CD4-positive, alpha-beta T cell (primary cell): Measurements from ENCODE around the gene ELAC1. TPM values are rescaled to one million over a fixed set of nuclear protein-coding genes. Genes with fewer than 3 reads are reported as not detected.

Experiments
- ATAC-seq: fragments of 200-7000 bp; cut with Tn5 transposase; one replicate; pipeline ENCODE4 v1.10.0; 2022; ENCODE audit warnings: mild to moderate bottlenecking; ENCODE audit not compliant: poor library complexity
- CTCF ChIA-PET: fragments of 350-600 bp; sonication (Branson Sonifier 250); formaldehyde crosslinking; loops from one replicate; lab custom pipeline; 2021; ENCODE audit warnings: antibody characterized with exemption, inconsistent platforms; lab: Charles Lee
- POLR2A ChIA-PET: fragments of 350-600 bp; sonication (Branson Sonifier 250); formaldehyde crosslinking; loops from one replicate; lab custom pipeline; 2021; ENCODE audit warnings: antibody characterized with exemption, inconsistent platforms; lab: Charles Lee
- DNase-seq, 14 experiments: peaks; one replicate each; pipeline ENCODE4 v3.0.0-alpha.2; 2013 to 2020; ENCODE audit warnings: mixed read lengths in 2 of 14
- H3K27ac ChIP-seq, 2 donors: one replicate each; pipeline versions ENCODE4 v1.5.1 to v1.7.0; 2013; ENCODE audit warnings: low read length in 2 of 2, low read depth in 1 of 2, mild to moderate bottlenecking in 1 of 2
- H3K27me3 ChIP-seq, 2 experiments: 1 replicate in 1 of 2; 2 replicates in 1 of 2; pipeline versions ENCODE4 v1.6.1 to v1.7.0; 2013; ENCODE audit warnings: low read length in 2 of 2, control low read depth in 1 of 2, mild to moderate bottlenecking in 1 of 2, moderate library complexity in 1 of 2; ENCODE audit not compliant: insufficient read depth in 2 of 2, control insufficient read depth in 1 of 2
- H3K36me3 ChIP-seq: one replicate; pipeline ENCODE4 v1.6.1; 2013; ENCODE audit warnings: low read length, control low read depth; ENCODE audit not compliant: insufficient read depth
- H3K4me1 ChIP-seq: one replicate; pipeline ENCODE4 v1.6.1; 2013; ENCODE audit warnings: low read length, control low read depth; ENCODE audit not compliant: insufficient read depth
- H3K4me3 ChIP-seq: one replicate; pipeline ENCODE4 v1.5.1; 2013; ENCODE audit warnings: mild to moderate bottlenecking, low read length, moderate library complexity
- H3K9me3 ChIP-seq, 2 experiments: 1 replicate in 1 of 2; 2 replicates in 1 of 2; pipeline versions ENCODE4 v1.6.1 to v1.7.0; 2013; ENCODE audit warnings: low read length in 2 of 2, mild to moderate bottlenecking in 2 of 2, control low read depth in 1 of 2, moderate library complexity in 1 of 2; ENCODE audit not compliant: control insufficient read depth in 1 of 2, insufficient read depth in 1 of 2
- H3K27ac Mint-ChIP-seq: one replicate; pipeline ENCODE4 v1.8.0; 2020; ENCODE audit warnings: mixed read lengths
- H3K27me3 Mint-ChIP-seq: one replicate; pipeline ENCODE4 v1.8.0; 2021; ENCODE audit warnings: mixed read lengths
- H3K36me3 Mint-ChIP-seq: one replicate; pipeline ENCODE4 v1.8.0; 2021; ENCODE audit warnings: low read depth, mixed read lengths
- H3K4me1 Mint-ChIP-seq: one replicate; pipeline ENCODE4 v1.8.0; 2021; ENCODE audit warnings: low read depth, mixed read lengths
- H3K4me3 Mint-ChIP-seq: one replicate; pipeline ENCODE4 v1.8.0; 2020; ENCODE audit warnings: mild to moderate bottlenecking, mixed read lengths
- H3K9me3 Mint-ChIP-seq: one replicate; pipeline ENCODE4 v1.8.0; 2020; ENCODE audit warnings: mixed read lengths
- CTCF ChIP-seq: fragments of 200-600 bp; IDR thresholded peaks from one replicate; pipeline ENCODE4 v1.8.0; 2022; ENCODE audit warnings: antibody characterized with exemption, mild to moderate bottlenecking
- intact Hi-C, 2 experiments: fragments of 100-400 bp; cut with DNase I in 1 of 2; cut with micrococcal nuclease in 1 of 2; formaldehyde crosslinking; loops; one replicate each; pipeline versions ENCODE4 v1.15.1 to v1.9.0; 2023 to 2025; cut with DNase I, micrococcal nuclease
- total RNA-seq, 174 experiments: library from RNA in 2 of 174; stranded (reverse) in 2 of 174; gene quantifications; one replicate each; pipeline ENCODE4 v1.2.3 and lab custom pipeline; 2021 to 2026

ELAC1 gene
- total RNA-seq, 2 experiments from 2014 or later: 3.0 to 4.6 TPM

GRCh38 chr18:51013259-51013658 is 45.4 kb downstream of the ELAC1 start:
- H3K36me3 Mint-ChIP-seq: no peaks in the 10 kb centered on the region

GRCh38 chr18:51017140-51017879 is 49.5 kb downstream of the ELAC1 start:
- TF ChIP-seq CTCF: no peak
- POLR2A ChIA-PET: no interaction called here
- CTCF ChIA-PET: interaction anchor here (0.6 kb wide), 1 partner anchor 79 kb away, joined by 3 read pairs; no protein-coding TSS in a partner anchor
- H3K27me3 ChIP-seq: no peaks in the 10 kb centered on the region
- intact Hi-C loops: no loop called here
- Mint-ChIP-seq H3K9me3 (no peaks in the 10 kb centered on the region), H3K27ac (no peak overlapping the region), H3K27me3 (no peaks in the 10 kb centered on the region), H3K4me3 (no peak overlapping the region), H3K4me1 (no peaks in the 10 kb centered on the region), H3K36me3 (no peaks in the 10 kb centered on the region)
- no peak for DNase-seq
- no peak overlapping the region for H3K27ac ChIP-seq
- no peaks in the 10 kb centered on the region for H3K4me1 ChIP-seq
- H3K36me3 ChIP-seq: no peaks in the 10 kb centered on the region
- no peaks in the 10 kb centered on the region for H3K9me3 ChIP-seq
- H3K4me3 ChIP-seq: no peak overlapping the region
- no peak for ATAC-seq

More at GRCh38 chr18:51013259-51013658, 45.4 kb downstream of the ELAC1 start:
- Histone ChIP-seq H3K27me3 (no peaks in the 10 kb centered on the region), H3K4me3 (no peak overlapping the region), H3K4me1 (no peaks in the 10 kb centered on the region), H3K36me3 (no peaks in the 10 kb centered on the region), H3K27ac (no peak overlapping the region), H3K9me3 (no peaks in the 10 kb centered on the region)
- POLR2A ChIA-PET: no interaction called here
- no peak for DNase-seq
- intact Hi-C loops: no loop called here
- Mint-ChIP-seq H3K27ac (no peak overlapping the region), H3K4me3 (no peak overlapping the region), H3K4me1 (no peaks in the 10 kb centered on the region), H3K9me3 (no peaks in the 10 kb centered on the region), H3K27me3 (no peaks in the 10 kb centered on the region)
- TF ChIP-seq CTCF: no peak
- no peak for ATAC-seq
- CTCF ChIA-PET: no interaction called here

- intact Hi-C loops: no loop called here
- Mint-ChIP-seq H3K27ac (no peak overlapping the region), H3K36me3 (peaks cover 7% of the 10 kb centered on the region), H3K4me1 (peaks cover 6% of the 10 kb centered on the region), H3K27me3 (no peaks in the 10 kb centered on the region), H3K9me3 (peaks cover 4% of the 10 kb centered on the region), H3K4me3 (no peak overlapping the region)
- ATAC-seq (no peak), DNase-seq (no peak)
- H3K4me1 ChIP-seq: peaks cover 3% of the 10 kb centered on the region
- peaks cover 0 to 4% of the 10 kb centered on the region in 2 experiments for H3K9me3 ChIP-seq
- no peaks in the 10 kb centered on the region for H3K27me3 ChIP-seq
- CTCF ChIA-PET: no interaction called here
- POLR2A ChIA-PET: interaction anchor here (2.2 kb wide), 1 partner anchor 9 kb away, joined by 9 read pairs; the partner anchor contains the start of gene SMAD4
- no peak overlapping the region for H3K27ac ChIP-seq
- no peak overlapping the region for H3K4me3 ChIP-seq
- no peak for TF ChIP-seq CTCF
- no peaks in the 10 kb centered on the region for H3K36me3 ChIP-seq
Measured at GRCh38 chr18:51020536-51020935, 52.7 kb downstream of the ELAC1 start.
